ENCODE measurements around the gene CACNA2D3.

CACNA2D3 gene

DNA sequence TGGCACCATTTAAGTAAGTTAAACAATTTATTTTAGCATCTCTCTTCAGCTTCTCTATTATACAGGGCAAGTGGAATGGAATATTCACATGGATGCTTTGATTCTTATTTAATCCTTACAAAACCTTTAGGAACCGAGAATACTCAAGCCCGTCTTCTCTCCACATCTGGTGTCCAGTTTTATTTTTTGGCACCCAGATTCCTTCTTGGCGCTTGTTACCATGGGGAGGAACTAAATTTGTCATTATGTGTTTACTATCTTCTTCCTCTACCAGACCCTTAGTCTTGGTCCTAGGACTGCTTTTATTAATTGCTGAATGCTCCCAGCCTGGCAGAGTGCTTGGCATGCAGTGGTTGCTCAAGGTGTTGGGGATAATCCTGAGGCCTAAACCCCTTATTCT is 138.8 kb downstream of the CACNA2D3 start:
- H3K4me1 ChIP-seq (ENCODE audit: insufficient read depth, low read length) = no peaks in the 10 kb centered on the region

GRCh38 chr3:54262541-54262940 is 140.2 kb downstream of the CACNA2D3 start:
- Histone ChIP-seq H3K4me3 (ENCODE audit: low read length) (no peak overlapping the region), H3K27ac (ENCODE audit: low read length) (no peak overlapping the region), H3K4me1 (ENCODE audit: insufficient read depth, low read length) (no peaks in the 10 kb centered on the region), H3K9ac (ENCODE audit: low read depth, low read length) (no peak overlapping the region), H3K27me3 (ENCODE audit: insufficient read depth, low read length) (no peaks in the 10 kb centered on the region; the same call in 1 of the 2 replicates), H3K9me3 (ENCODE audit: insufficient read depth, low read depth, low read length) (no peaks in the 10 kb centered on the region), H3K36me3 (ENCODE audit: insufficient read depth, low read depth, low read length) (no peaks in the 10 kb centered on the region)

More for the DNA sequence above, 138.8 kb downstream of the CACNA2D3 start:
- no peak overlapping the region for H3K27ac ChIP-seq (ENCODE audit: low read length)
- no peak overlapping the region for H3K4me3 ChIP-seq (ENCODE audit: low read length)
- H3K36me3 ChIP-seq (ENCODE audit: insufficient read depth, low read depth, low read length) = no peaks in the 10 kb centered on the region
- no peak overlapping the region for H3K9ac ChIP-seq (ENCODE audit: low read depth, low read length)
- no peaks in the 10 kb centered on the region for H3K9me3 ChIP-seq (ENCODE audit: insufficient read depth, low read depth, low read length)
- H3K27me3 ChIP-seq (ENCODE audit: insufficient read depth, low read length) = no peaks in the 10 kb centered on the region; the same call in 1 of the 2 replicates

DNA sequence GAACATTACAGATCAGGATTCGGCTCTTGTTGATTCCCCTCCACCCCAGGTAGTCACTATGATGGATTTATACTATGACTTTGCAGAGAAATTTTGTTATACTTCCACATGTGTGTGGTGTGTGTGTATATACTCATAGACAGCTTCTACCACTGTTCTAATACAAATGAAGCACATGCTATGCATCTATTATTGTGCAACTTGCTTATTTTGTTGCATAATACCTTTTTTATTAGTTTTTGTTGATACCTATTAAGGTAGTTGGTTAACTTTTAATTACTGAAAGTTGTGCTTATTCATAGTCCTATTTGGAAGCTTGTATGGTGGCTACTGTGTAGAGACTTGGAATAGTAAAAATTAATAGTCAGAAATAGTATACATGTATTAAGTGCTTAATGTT is 140.6 kb downstream of the CACNA2D3 start:
- no peak overlapping the region for H3K4me3 ChIP-seq (ENCODE audit: low read length)
- no peaks in the 10 kb centered on the region for H3K4me1 ChIP-seq (ENCODE audit: insufficient read depth, low read length)
- no peaks in the 10 kb centered on the region for H3K36me3 ChIP-seq (ENCODE audit: insufficient read depth, low read depth, low read length)
- no peaks in the 10 kb centered on the region for H3K9me3 ChIP-seq (ENCODE audit: insufficient read depth, low read depth, low read length)
- no peaks in the 10 kb centered on the region; the same call in 1 of the 2 replicates for H3K27me3 ChIP-seq (ENCODE audit: insufficient read depth, low read length)
- no peak overlapping the region for H3K27ac ChIP-seq (ENCODE audit: low read length)
- H3K9ac ChIP-seq (ENCODE audit: low read depth, low read length) = no peak overlapping the region

GRCh38 chr3:54264050-54264449 is 141.7 kb downstream of the CACNA2D3 start:
- Histone ChIP-seq H3K4me1 (ENCODE audit: insufficient read depth, low read length) (no peaks in the 10 kb centered on the region), H3K27ac (ENCODE audit: low read length) (no peak overlapping the region), H3K27me3 (ENCODE audit: insufficient read depth, low read length) (no peaks in the 10 kb centered on the region; the same call in 1 of the 2 replicates), H3K9ac (ENCODE audit: low read depth, low read length) (no peak overlapping the region), H3K36me3 (ENCODE audit: insufficient read depth, low read depth, low read length) (no peaks in the 10 kb centered on the region), H3K9me3 (ENCODE audit: insufficient read depth, low read depth, low read length) (no peaks in the 10 kb centered on the region), H3K4me3 (ENCODE audit: low read length) (no peak overlapping the region)

DNA sequence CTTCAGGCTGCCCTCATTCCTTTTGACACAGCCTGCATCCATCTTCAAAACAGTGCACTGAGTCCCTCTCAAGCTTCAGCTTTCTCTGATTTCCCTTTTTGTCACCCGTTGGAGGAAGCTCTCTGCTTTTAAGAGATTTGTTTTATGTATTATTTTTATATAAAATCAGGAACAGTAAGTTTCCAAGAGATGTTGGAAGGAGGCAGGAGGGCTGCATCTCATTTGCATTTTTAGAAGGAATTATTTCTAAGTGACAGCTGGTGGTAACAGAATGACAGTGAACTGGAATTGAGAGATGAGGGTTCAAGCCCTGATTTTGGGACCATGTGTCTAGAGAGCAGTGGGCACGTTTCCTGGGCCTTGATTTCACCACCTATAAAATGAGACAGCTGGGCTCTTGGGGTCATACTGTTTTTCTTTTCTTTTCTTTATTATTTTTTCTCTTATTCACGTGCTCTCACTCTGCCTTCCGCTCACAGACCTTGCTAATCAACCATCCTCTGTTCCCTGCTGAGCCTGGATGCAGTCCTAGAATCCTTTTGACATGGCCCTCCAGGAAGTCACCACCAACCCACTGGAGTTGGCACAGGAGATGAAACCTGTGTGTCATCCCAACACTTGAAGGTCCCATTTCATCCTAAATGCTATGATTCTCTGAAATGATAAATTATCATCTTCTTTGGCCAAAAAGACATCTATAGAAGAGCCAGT is 148.6 kb downstream of the CACNA2D3 start:
- Histone ChIP-seq H3K4me3 (ENCODE audit: low read length) (no peak overlapping the region), H3K9me3 (ENCODE audit: insufficient read depth, low read depth, low read length) (no peaks in the 10 kb centered on the region), H3K36me3 (ENCODE audit: insufficient read depth, low read depth, low read length) (no peaks in the 10 kb centered on the region), H3K4me1 (ENCODE audit: insufficient read depth, low read length) (peaks cover 3% of the 10 kb centered on the region; the same call in 1 of the 2 replicates), H3K27me3 (ENCODE audit: insufficient read depth, low read length) (no peaks in the 10 kb centered on the region), H3K9ac (ENCODE audit: low read depth, low read length) (no peak overlapping the region), H3K27ac (ENCODE audit: low read length) (no peak overlapping the region)

DNA sequence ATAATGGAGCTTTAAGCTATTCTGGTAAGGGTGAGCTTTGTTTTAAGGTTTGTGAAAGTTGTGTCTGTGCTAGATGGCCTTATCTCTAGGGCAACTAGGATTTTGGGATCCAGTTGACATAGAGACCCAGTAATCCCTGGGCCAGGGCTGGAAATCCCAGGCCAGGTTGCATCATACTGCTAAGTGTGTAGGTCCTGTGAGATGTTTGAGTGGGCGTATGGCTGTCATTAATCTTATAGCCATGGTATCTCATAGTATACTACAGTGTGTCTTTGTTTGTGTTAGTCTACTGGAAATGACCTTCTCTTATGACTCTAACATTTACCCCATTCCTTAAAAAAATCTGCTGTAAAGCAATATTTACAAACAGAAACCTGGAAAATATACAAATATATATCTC is 151.4 kb downstream of the CACNA2D3 start:
- H3K27me3 ChIP-seq (ENCODE audit: insufficient read depth, low read length) = no peaks in the 10 kb centered on the region
- H3K36me3 ChIP-seq (ENCODE audit: insufficient read depth, low read depth, low read length) = no peaks in the 10 kb centered on the region
- H3K4me3 ChIP-seq (ENCODE audit: low read length) = no peak overlapping the region
- H3K4me1 ChIP-seq (ENCODE audit: insufficient read depth, low read length) = peaks cover 3% of the 10 kb centered on the region; the same call in 1 of the 2 replicates
- no peaks in the 10 kb centered on the region for H3K9me3 ChIP-seq (ENCODE audit: insufficient read depth, low read depth, low read length)
- H3K27ac ChIP-seq (ENCODE audit: low read length) = no peak overlapping the region
- no peak overlapping the region for H3K9ac ChIP-seq (ENCODE audit: low read depth, low read length)

- Histone ChIP-seq H3K27me3 (ENCODE audit: insufficient read depth, low read length) (no peaks in the 10 kb centered on the region), H3K9ac (ENCODE audit: low read depth, low read length) (no peak overlapping the region), H3K27ac (ENCODE audit: low read length) (no peak overlapping the region), H3K4me1 (ENCODE audit: insufficient read depth, low read length) (peaks cover 3% of the 10 kb centered on the region; the same call in 1 of the 2 replicates), H3K9me3 (ENCODE audit: insufficient read depth, low read depth, low read length) (no peaks in the 10 kb centered on the region), H3K4me3 (ENCODE audit: low read length) (no peak overlapping the region), H3K36me3 (ENCODE audit: insufficient read depth, low read depth, low read length) (no peaks in the 10 kb centered on the region)
Measured at GRCh38 chr3:54274607-54275006, 152.3 kb downstream of the CACNA2D3 start.

DNA sequence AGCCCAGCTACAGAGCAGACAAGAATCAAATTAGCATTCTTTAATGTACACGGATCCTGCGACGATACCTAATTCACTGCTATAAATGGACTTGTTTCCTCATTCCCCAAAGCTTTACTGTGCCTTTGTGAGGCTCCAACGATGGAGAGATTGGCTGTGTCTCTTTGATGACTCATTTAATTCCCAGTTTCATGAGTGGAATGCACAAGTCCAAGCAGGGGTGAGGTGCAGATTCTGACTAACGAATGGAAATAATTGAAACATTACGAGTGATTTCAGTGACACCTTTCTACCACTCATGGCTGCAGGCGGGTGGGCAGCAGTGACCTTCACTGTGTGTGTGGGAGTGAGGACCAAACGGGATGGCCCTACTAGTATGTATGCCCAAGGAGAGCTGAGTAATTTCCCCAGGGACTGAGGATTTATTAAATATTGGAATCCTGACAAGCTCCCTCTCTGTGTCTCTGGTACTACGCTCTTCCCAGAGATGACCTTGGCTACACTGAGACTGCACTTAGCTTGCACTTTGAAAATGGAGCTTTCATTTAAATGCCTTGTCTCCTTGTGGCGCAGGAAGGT is 156.7 kb downstream of the CACNA2D3 start:
- H3K4me3 ChIP-seq (ENCODE audit: low read length) = no peak overlapping the region
- H3K4me1 ChIP-seq (ENCODE audit: insufficient read depth, low read length) = peaks cover 3% of the 10 kb centered on the region; the same call in 1 of the 2 replicates
- H3K27ac ChIP-seq (ENCODE audit: low read length) = no peak overlapping the region
- H3K9me3 ChIP-seq (ENCODE audit: insufficient read depth, low read depth, low read length) = no peaks in the 10 kb centered on the region
- no peaks in the 10 kb centered on the region for H3K36me3 ChIP-seq (ENCODE audit: insufficient read depth, low read depth, low read length)
- H3K9ac ChIP-seq (ENCODE audit: low read depth, low read length) = no peak overlapping the region
- no peaks in the 10 kb centered on the region for H3K27me3 ChIP-seq (ENCODE audit: insufficient read depth, low read length)

- Histone ChIP-seq H3K27ac (ENCODE audit: low read length) (no peak overlapping the region), H3K27me3 (ENCODE audit: insufficient read depth, low read length) (no peaks in the 10 kb centered on the region), H3K4me1 (ENCODE audit: insufficient read depth, low read length) (no peaks in the 10 kb centered on the region), H3K9me3 (ENCODE audit: insufficient read depth, low read depth, low read length) (peaks cover 12% of the 10 kb centered on the region), H3K36me3 (ENCODE audit: insufficient read depth, low read depth, low read length) (no peaks in the 10 kb centered on the region), H3K4me3 (ENCODE audit: low read length) (no peak overlapping the region), H3K9ac (ENCODE audit: low read depth, low read length) (no peak overlapping the region)
Measured at GRCh38 chr3:54283470-54283869, 161.1 kb downstream of the CACNA2D3 start.

- Histone ChIP-seq H3K4me1 (ENCODE audit: insufficient read depth, low read length) (peaks cover 10% of the 10 kb centered on the region), H3K9me3 (ENCODE audit: insufficient read depth, low read depth, low read length) (no peaks in the 10 kb centered on the region), H3K9ac (ENCODE audit: low read depth, low read length) (no peak overlapping the region)
Measured at GRCh38 chr3:54294214-54294613, 171.9 kb downstream of the CACNA2D3 start.

DNA sequence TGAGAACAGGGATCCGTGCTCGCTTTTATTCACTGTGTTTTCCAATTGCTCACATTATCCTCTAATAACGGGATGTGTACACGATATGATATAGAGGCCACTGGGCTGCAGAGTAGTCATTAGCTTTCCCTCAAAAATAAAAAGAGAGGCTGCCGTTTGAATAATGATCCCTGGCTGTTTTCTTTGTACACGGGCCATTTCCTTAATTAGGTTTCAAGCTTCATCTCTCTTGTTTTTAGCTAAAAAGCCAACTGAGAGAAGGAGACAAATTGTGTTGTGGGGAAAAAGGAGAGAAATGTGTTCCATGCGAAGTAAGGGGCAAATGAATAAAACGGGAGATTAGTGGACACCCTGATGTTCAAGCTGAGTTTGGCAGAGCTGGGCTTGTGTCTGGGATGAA is 174.2 kb downstream of the CACNA2D3 start:
- H3K36me3 ChIP-seq (ENCODE audit: insufficient read depth, low read depth, low read length) = no peaks in the 10 kb centered on the region
- no peaks in the 10 kb centered on the region for H3K27me3 ChIP-seq (ENCODE audit: insufficient read depth, low read length)
- H3K27ac ChIP-seq (ENCODE audit: low read length) = no peak overlapping the region
- no peaks in the 10 kb centered on the region for H3K9me3 ChIP-seq (ENCODE audit: insufficient read depth, low read depth, low read length)
- peaks cover 10% of the 10 kb centered on the region for H3K4me1 ChIP-seq (ENCODE audit: insufficient read depth, low read length)
- H3K4me3 ChIP-seq (ENCODE audit: low read length) = no peak overlapping the region
- H3K9ac ChIP-seq (ENCODE audit: low read depth, low read length) = no peak overlapping the region

More at GRCh38 chr3:54294214-54294613, 171.9 kb downstream of the CACNA2D3 start:
- Histone ChIP-seq H3K27me3 (ENCODE audit: insufficient read depth, low read length) (no peaks in the 10 kb centered on the region), H3K27ac (ENCODE audit: low read length) (no peak overlapping the region), H3K4me3 (ENCODE audit: low read length) (no peak overlapping the region), H3K36me3 (ENCODE audit: insufficient read depth, low read depth, low read length) (no peaks in the 10 kb centered on the region)

Measured in iPS-20b (cell line).